Natural killer cell (primary cell): ENCODE data around the gene SLC29A1. TPM values are rescaled to one million over a fixed set of nuclear protein-coding genes. Genes with fewer than 3 reads are reported as not detected.
A peak's percentile ranks its signal among the peaks of the same experiment; 100 is the strongest.
"Not testable (repeated sequence)": the region's sequence is repeated elsewhere in the genome, so short reads cannot be mapped to it uniquely, and the experiment has no call there.

ENCODE experiments used
- ATAC-seq, 3 donors: fragments of 150-1000 bp in 2 of 3; fragments of 200-7000 bp in 1 of 3; cut with Tn5 transposase; 1 replicate in 1 of 3; 2 replicates in 2 of 3; pipeline ENCODE4 v1.10.0; 2021; ENCODE audit warnings: mild to moderate bottlenecking in 2 of 3, moderate library complexity in 2 of 3
- DNase-seq, 2 donors: peaks; one replicate each; pipeline versions ENCODE4 v3.0.0 to v3.0.0-alpha.2; 2013 to 2021; ENCODE audit warnings: mixed read lengths in 1 of 2
- H3K27ac ChIP-seq: one replicate; pipeline ENCODE4 v1.5.1; 2013; ENCODE audit warnings: mild to moderate bottlenecking, low read length
- H3K27me3 ChIP-seq: one replicate; pipeline ENCODE4 v1.6.1; 2013; ENCODE audit warnings: low read length; ENCODE audit not compliant: control insufficient read depth, insufficient read depth
- H3K36me3 ChIP-seq: one replicate; pipeline ENCODE4 v1.6.1; 2013; ENCODE audit warnings: low read length; ENCODE audit not compliant: control insufficient read depth, insufficient read depth
- H3K4me1 ChIP-seq: one replicate; pipeline ENCODE4 v1.6.1; 2013; ENCODE audit warnings: low read length; ENCODE audit not compliant: control insufficient read depth, insufficient read depth
- H3K4me3 ChIP-seq: one replicate; pipeline ENCODE4 v1.5.1; 2013; ENCODE audit warnings: low read length
- H3K9me3 ChIP-seq: one replicate; pipeline ENCODE4 v1.6.1; 2013; ENCODE audit warnings: low read length; ENCODE audit not compliant: control insufficient read depth, insufficient read depth
- H3K27ac Mint-ChIP-seq, 2 donors: one replicate each; pipeline ENCODE4 v1.8.0; 2022; ENCODE audit warnings: mild to moderate bottlenecking in 2 of 2, mixed read lengths in 2 of 2, moderate library complexity in 1 of 2
- H3K27me3 Mint-ChIP-seq, 2 donors: one replicate each; pipeline ENCODE4 v1.8.0; 2022; ENCODE audit warnings: low read depth in 2 of 2, mixed read lengths in 2 of 2
- H3K36me3 Mint-ChIP-seq: one replicate; pipeline ENCODE4 v1.8.0; 2022; ENCODE audit warnings: mixed read lengths
- H3K4me1 Mint-ChIP-seq, 2 donors: one replicate each; pipeline ENCODE4 v1.8.0; 2022; ENCODE audit warnings: mixed read lengths in 2 of 2
- H3K4me3 Mint-ChIP-seq: one replicate; pipeline ENCODE4 v1.8.0; 2022; ENCODE audit warnings: mild to moderate bottlenecking, moderate library complexity, mixed read lengths
- H3K9me3 Mint-ChIP-seq, 2 donors: one replicate each; pipeline ENCODE4 v1.8.0; 2022; ENCODE audit warnings: mixed read lengths in 2 of 2
- WGBS: methylation state at CpG from one replicate; pipeline ENCODE4 v1.1.7; 2013; ENCODE audit warnings: missing lambda C conversion rate; ENCODE audit not compliant: insufficient coverage; 5-methylcytosine and 5-hydroxymethylcytosine counted together
- intact Hi-C: fragments of 100-400 bp; cut with micrococcal nuclease; formaldehyde crosslinking; loops from one replicate; pipeline ENCODE4 v1.14.2; 2022
- total RNA-seq, 4 donors: library from RNA; stranded (reverse); fragments of 120-200 nt in 1 of 4; gene quantifications; one replicate each; pipeline versions ENCODE4 v1.2.3 to v1.2.4, GENCODE V29; 2013 to 2022
- TF ChIP-seq, protein P1 (sequence below): fragments of 200-600 bp; IDR thresholded peaks from one replicate; pipeline ENCODE4 v1.8.0; 2022; ENCODE audit warnings: antibody characterized with exemption

The SLC29A1 gene
- total RNA-seq, 3 donors from 2014 or later (not counting 1 experiment from before 2014, with no cell fraction given) = 2.2 to 5.5 (median 5.2) TPM

DNA sequence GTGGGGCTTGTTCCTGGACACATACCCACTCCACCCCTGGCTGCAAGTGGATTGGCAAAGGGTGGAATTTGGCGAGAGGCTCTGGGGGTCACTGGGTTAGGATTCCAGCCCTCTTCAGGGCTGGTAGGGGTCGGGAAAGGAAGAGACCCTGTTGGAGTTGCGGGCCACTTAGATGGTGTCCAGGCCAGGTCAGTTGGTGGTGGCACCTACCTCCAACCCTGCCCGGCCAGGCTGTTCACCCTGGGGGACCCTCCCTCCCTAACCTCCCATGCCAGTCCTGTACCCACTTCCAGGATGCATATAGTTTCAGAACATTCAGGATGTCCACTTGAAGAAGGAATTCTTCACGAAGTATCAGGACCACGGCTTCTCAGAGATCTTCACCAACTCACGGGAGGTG lies 43.7 kb upstream of the SLC29A1 start:
- Mint-ChIP-seq H3K27ac (peak overlapping the region in 1 of 2 donors; percentile 57), H3K4me3 (no peak overlapping the region), H3K36me3 (no peaks in the 10 kb centered on the region), H3K9me3 (no peaks in the 10 kb centered on the region), H3K27me3 (peaks cover 0 to 3% of the 10 kb centered on the region in 2 donors), H3K4me1 (peaks cover 6 to 19% of the 10 kb centered on the region in 2 donors)
- no peaks in the 10 kb centered on the region for H3K9me3 ChIP-seq
- no peak overlapping the region for H3K27ac ChIP-seq
- no peak overlapping the region for H3K4me3 ChIP-seq
- 90% methylated on average over 7 of the region's 7 CpGs for whole genome bisulfite sequencing
- ATAC-seq (no peak), DNase-seq (no peak)
- intact Hi-C loops = no loop called here
- H3K36me3 ChIP-seq = no peaks in the 10 kb centered on the region
- no peaks in the 10 kb centered on the region for H3K27me3 ChIP-seq
- TF ChIP-seq, protein P1, sequence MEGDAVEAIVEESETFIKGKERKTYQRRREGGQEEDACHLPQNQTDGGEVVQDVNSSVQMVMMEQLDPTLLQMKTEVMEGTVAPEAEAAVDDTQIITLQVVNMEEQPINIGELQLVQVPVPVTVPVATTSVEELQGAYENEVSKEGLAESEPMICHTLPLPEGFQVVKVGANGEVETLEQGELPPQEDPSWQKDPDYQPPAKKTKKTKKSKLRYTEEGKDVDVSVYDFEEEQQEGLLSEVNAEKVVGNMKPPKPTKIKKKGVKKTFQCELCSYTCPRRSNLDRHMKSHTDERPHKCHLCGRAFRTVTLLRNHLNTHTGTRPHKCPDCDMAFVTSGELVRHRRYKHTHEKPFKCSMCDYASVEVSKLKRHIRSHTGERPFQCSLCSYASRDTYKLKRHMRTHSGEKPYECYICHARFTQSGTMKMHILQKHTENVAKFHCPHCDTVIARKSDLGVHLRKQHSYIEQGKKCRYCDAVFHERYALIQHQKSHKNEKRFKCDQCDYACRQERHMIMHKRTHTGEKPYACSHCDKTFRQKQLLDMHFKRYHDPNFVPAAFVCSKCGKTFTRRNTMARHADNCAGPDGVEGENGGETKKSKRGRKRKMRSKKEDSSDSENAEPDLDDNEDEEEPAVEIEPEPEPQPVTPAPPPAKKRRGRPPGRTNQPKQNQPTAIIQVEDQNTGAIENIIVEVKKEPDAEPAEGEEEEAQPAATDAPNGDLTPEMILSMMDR = no peak
- H3K4me1 ChIP-seq = peaks cover 18% of the 10 kb centered on the region

DNA sequence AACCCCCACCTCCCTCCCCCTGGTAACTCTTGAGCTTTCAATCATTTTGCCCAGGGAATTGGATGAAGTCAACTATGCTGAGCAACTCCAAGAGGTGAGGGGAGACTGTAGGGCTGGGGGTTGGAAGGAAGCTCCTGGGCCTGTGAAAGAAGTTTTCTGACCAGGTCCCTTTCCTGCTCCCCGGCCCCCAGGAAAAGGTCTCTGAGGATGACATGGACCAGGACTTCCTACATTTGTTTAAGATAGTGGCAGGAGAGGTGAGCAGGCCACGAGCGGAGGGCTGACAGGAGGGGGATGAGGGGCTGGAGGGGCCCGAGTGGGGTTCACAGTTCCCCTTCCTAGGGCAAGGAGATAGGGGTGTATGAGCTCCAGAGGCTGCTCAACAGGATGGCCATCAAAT lies 43.0 kb upstream of the SLC29A1 start:
- no peaks in the 10 kb centered on the region for H3K36me3 Mint-ChIP-seq
- no peak overlapping the region for H3K27ac Mint-ChIP-seq
- no peaks in the 10 kb centered on the region for H3K27me3 ChIP-seq
- peaks cover 6 to 19% of the 10 kb centered on the region in 2 donors for H3K4me1 Mint-ChIP-seq
- no peak for DNase-seq
- 91% methylated on average over 4 of the region's 4 CpGs for WGBS
- H3K4me3 ChIP-seq = no peak overlapping the region
- H3K4me3 Mint-ChIP-seq = no peak overlapping the region
- H3K9me3 Mint-ChIP-seq = no peaks in the 10 kb centered on the region
- intact Hi-C loops = no loop called here
- TF ChIP-seq, protein P1 = no peak
- no peak overlapping the region for H3K27ac ChIP-seq
- no peak for ATAC-seq
- no peaks in the 10 kb centered on the region for H3K9me3 ChIP-seq
- peaks cover 18% of the 10 kb centered on the region for H3K4me1 ChIP-seq
- no peaks in the 10 kb centered on the region for H3K36me3 ChIP-seq
- peaks cover 1 to 5% of the 10 kb centered on the region in 2 donors for H3K27me3 Mint-ChIP-seq

DNA sequence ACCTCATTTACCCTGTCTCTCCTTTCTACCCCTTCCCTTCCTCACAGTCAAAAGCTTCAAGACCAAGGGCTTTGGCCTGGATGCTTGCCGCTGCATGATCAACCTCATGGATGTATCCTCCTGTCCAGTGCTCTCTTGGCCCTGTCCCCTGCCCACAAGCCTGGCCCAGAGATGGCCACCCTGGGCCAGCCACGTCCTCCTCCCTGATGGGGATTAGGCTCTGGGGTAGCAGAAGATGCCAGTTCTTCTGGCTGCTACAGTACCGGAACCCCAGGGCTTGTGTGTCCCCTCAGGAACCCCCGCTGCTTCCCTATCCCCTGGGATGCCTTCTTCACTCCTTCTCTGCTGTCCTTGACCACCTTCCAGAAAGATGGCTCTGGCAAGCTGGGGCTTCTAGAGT lies 42.5 kb upstream of the SLC29A1 start:
- ATAC-seq (no peak), DNase-seq (no peak)
- Histone ChIP-seq H3K4me3 (no peak overlapping the region), H3K4me1 (peaks cover 18% of the 10 kb centered on the region), H3K36me3 (no peaks in the 10 kb centered on the region), H3K9me3 (no peaks in the 10 kb centered on the region), H3K27ac (no peak overlapping the region), H3K27me3 (no peaks in the 10 kb centered on the region)
- H3K36me3 Mint-ChIP-seq = no peaks in the 10 kb centered on the region
- peaks cover 6 to 19% of the 10 kb centered on the region in 2 donors for H3K4me1 Mint-ChIP-seq
- H3K4me3 Mint-ChIP-seq = no peak overlapping the region
- intact Hi-C loops = no loop called here
- H3K27me3 Mint-ChIP-seq = peaks cover 6 to 7% of the 10 kb centered on the region in 2 donors
- H3K9me3 Mint-ChIP-seq = no peaks in the 10 kb centered on the region
- TF ChIP-seq, protein P1 = no peak
- no peak overlapping the region for H3K27ac Mint-ChIP-seq
- WGBS = 92% methylated on average over 4 of the region's 4 CpGs

DNA sequence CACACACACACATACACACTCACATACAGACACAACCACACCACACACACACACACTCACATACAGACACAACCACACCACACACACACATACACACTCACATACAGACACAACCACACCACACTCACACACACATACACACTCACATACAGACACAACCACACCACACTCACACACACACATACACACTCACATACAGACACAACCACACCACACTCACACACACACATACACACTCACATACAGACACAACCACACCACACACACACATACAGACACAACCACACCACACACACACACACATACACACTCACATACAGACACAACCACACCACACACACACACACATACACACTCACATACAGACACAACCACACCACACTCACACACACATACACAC lies 41.6 kb upstream of the SLC29A1 start:
- ATAC-seq, H3K4me3 ChIP-seq, H3K36me3 ChIP-seq, intact Hi-C loops, H3K27ac ChIP-seq, H3K9me3 Mint-ChIP-seq, H3K27me3 ChIP-seq, H3K4me3 Mint-ChIP-seq, H3K27ac Mint-ChIP-seq, H3K4me1 ChIP-seq, H3K36me3 Mint-ChIP-seq, H3K9me3 ChIP-seq, DNase-seq: not testable (repeated sequence)
- H3K4me1 Mint-ChIP-seq = peaks cover 6 to 14% of the 10 kb centered on the region in 2 donors
- H3K27me3 Mint-ChIP-seq = peaks cover 12% of the 10 kb centered on the region in 2 donors
